HL-60 (cell line): Measurements from ENCODE around the gene PIEZO1.

Experiments
- DNase-seq, 2 experiments: peaks; one replicate each; pipeline ENCODE4 v3.0.0-alpha.2; 2010 to 2020; ENCODE audit warnings: low read depth in 1 of 2, low spot score in 1 of 2
- H3K27ac ChIP-seq: fragments of 250-450 bp; sonication (Bioruptor Pico); replicated peaks from 2 replicates; pipeline ENCODE4 v1.5.1; 2020; ENCODE audit warnings: mild to moderate bottlenecking, moderate library complexity
- H3K27me3 ChIP-seq: fragments of 250-450 bp; sonication (Bioruptor Pico); 2 replicates; pipeline ENCODE4 v1.5.1; 2021; ENCODE audit warnings: mild to moderate bottlenecking, moderate library complexity; ENCODE audit not compliant: insufficient read depth, poor library complexity, severe bottlenecking
- H3K4me3 ChIP-seq: replicated peaks from 2 replicates; pipeline ENCODE4 v1.5.1; 2011; ENCODE audit warnings: mild to moderate bottlenecking, control low read depth, low read length; ENCODE audit not compliant: insufficient read depth
- GABPA ChIP-seq: IDR thresholded peaks from 2 replicates; pipeline ENCODE4 v1.6.1; 2012; ENCODE audit warnings: low read depth
- POLR2AphosphoS5 ChIP-seq: IDR thresholded peaks from 2 replicates; pipeline ENCODE4 v1.6.1; 2012; ENCODE audit warnings: low read depth
- SPI1 ChIP-seq: IDR thresholded peaks from 2 replicates; pipeline ENCODE4 v1.6.1; 2012; ENCODE audit warnings: low read depth, mild to moderate bottlenecking, borderline replicate concordance
- TF ChIP-seq, protein P1 (sequence below): IDR thresholded peaks from 2 replicates; pipeline ENCODE4 v1.6.1; 2012; ENCODE audit warnings: low read depth; ENCODE audit not compliant: insufficient replicate concordance
- TF ChIP-seq, protein P2 (sequence below): IDR thresholded peaks from one replicate; pipeline ENCODE4 v1.5.1; 2011; ENCODE audit warnings: low read length, control low read depth, inconsistent platforms; ENCODE audit not compliant: insufficient read depth

The PIEZO1 gene

DNA sequence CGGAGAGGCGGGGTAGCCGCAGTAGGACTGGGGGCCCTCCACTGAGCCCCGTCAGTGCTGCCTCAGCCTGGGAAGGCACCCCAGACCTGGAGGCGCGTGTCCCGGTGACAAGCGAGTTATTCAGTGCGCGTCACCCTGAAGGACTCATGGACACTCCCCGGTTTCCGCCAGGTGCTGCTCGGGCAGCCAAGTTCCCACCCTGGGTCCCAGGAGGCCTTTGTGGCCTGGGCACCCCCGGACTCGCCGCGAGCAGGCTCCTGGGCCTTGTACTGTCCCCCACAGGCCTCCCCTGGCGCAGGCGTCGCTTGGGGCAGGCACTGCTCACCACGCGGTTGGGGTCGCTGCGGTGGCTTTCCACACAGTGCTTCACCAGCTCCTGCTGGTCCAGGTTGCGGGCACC lies 86.4 kb downstream of the PIEZO1 start:
- Histone ChIP-seq H3K4me3 (no peak overlapping the region), H3K27ac (no peak overlapping the region), H3K27me3 (no peaks in the 10 kb centered on the region)
- DNase-seq: no peak
- TF ChIP-seq SPI1 (no peak), GABPA (no peak), POLR2AphosphoS5 (no peak)
- TF ChIP-seq, protein P1, sequence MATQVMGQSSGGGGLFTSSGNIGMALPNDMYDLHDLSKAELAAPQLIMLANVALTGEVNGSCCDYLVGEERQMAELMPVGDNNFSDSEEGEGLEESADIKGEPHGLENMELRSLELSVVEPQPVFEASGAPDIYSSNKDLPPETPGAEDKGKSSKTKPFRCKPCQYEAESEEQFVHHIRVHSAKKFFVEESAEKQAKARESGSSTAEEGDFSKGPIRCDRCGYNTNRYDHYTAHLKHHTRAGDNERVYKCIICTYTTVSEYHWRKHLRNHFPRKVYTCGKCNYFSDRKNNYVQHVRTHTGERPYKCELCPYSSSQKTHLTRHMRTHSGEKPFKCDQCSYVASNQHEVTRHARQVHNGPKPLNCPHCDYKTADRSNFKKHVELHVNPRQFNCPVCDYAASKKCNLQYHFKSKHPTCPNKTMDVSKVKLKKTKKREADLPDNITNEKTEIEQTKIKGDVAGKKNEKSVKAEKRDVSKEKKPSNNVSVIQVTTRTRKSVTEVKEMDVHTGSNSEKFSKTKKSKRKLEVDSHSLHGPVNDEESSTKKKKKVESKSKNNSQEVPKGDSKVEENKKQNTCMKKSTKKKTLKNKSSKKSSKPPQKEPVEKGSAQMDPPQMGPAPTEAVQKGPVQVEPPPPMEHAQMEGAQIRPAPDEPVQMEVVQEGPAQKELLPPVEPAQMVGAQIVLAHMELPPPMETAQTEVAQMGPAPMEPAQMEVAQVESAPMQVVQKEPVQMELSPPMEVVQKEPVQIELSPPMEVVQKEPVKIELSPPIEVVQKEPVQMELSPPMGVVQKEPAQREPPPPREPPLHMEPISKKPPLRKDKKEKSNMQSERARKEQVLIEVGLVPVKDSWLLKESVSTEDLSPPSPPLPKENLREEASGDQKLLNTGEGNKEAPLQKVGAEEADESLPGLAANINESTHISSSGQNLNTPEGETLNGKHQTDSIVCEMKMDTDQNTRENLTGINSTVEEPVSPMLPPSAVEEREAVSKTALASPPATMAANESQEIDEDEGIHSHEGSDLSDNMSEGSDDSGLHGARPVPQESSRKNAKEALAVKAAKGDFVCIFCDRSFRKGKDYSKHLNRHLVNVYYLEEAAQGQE: no peak
- TF ChIP-seq, protein P2, sequence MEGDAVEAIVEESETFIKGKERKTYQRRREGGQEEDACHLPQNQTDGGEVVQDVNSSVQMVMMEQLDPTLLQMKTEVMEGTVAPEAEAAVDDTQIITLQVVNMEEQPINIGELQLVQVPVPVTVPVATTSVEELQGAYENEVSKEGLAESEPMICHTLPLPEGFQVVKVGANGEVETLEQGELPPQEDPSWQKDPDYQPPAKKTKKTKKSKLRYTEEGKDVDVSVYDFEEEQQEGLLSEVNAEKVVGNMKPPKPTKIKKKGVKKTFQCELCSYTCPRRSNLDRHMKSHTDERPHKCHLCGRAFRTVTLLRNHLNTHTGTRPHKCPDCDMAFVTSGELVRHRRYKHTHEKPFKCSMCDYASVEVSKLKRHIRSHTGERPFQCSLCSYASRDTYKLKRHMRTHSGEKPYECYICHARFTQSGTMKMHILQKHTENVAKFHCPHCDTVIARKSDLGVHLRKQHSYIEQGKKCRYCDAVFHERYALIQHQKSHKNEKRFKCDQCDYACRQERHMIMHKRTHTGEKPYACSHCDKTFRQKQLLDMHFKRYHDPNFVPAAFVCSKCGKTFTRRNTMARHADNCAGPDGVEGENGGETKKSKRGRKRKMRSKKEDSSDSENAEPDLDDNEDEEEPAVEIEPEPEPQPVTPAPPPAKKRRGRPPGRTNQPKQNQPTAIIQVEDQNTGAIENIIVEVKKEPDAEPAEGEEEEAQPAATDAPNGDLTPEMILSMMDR: no peak

DNA sequence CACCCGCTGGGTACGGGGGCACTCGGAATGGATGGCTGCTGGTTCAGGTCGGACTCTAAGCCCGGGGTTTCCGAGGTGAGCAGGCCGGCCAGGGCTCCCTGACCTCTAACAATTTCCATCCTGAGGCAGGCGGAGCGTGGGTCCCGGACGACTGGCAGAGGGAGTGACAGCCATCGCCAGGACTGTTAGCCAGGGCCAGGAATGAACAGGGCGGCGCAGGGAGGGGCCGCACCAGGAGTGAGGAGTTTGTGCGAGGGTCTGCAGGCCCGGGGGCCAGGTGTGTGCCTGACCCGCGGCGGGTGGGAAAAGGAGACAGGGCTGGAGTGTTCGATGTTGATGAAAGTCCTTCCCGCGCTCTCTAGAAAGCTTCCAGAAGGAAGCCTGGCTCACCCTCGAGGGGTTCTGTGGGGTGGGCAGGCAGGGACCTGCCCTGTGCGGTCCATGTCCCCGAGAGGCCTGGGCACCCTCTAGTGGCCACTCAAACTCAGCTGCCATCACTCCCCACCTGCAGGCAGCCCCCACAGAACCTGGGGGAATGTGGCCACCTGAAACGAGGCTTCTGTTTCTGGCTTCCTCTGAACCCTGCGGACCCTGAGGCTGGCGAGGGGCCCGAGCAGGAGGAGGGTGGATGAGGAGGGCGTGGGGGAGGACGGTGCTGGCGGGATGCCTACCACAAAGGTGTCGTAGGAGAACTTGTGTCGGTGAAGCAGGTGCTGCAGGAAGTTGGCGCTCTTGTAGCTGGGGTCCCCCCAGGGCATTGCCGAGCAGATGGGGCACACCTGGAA lies 87.0 kb downstream of the PIEZO1 start:
- H3K27ac ChIP-seq: no peak overlapping the region
- no peak for TF ChIP-seq POLR2AphosphoS5
- no peak for TF ChIP-seq SPI1
- TF ChIP-seq, protein P2: no peak
- no peak for TF ChIP-seq GABPA
- TF ChIP-seq, protein P1: no peak
- H3K27me3 ChIP-seq: no peaks in the 10 kb centered on the region
- no peak for DNase-seq
- no peak overlapping the region for H3K4me3 ChIP-seq

DNA sequence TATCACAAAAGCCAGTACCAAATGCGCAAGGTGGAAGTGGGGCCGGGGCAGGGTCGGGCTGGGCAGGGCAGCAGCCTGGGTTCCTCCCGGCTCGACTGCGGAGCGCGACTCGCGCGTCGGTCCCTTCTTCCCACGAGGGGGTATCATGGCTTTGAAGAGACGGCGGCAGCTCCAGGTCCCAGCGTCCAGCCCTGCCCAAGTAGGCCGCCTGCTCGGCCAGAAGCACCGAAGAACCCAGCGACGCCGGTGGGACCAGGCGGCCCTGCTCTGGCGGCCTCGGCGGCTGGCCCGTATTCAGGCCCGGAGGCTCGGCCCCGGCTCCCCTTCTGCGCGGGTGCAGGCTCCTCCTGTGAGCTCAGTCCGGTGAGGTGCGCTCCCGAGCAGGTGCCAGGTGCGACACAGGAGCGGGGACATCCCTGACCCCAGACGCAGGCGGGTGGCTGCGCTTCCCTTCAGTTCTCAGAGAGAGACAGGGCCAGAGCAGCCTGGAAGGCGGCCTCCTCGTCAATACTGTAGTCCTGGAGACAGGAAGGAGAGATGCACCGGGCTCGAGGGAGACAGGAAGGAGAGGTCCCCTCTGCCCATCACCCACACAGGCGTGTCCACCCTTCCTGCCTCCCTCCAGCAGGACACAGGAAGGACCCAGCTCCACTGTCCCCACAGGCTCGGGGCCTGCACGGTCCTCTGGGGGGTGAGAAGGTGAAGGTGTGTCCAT lies 87.7 kb downstream of the PIEZO1 start:
- TF ChIP-seq POLR2AphosphoS5 (no peak), GABPA (no peak), SPI1 (no peak)
- DNase-seq: no peak
- H3K27ac ChIP-seq: no peak overlapping the region

DNA sequence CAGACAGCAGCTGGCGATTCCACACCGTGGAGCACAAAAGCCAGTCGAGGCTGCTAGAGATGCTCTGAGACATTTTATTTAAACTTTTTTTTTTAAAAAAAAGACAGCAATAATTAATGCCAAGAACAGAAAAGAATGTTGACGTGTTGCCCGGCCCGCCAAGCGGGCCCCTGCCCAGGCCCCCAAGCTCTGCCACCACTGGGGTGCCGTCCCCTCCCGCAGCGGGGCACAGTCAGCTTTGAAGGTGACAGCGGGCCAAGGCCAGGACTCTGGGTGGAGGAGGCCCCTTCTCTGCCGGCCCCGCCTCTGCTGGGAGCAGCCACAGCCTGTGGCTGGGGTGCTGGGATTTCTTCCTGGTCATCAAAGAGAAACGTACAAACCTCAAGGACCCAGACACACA lies 88.6 kb downstream of the PIEZO1 start:
- DNase-seq: no peak
- Histone ChIP-seq H3K27ac (no peak overlapping the region), H3K4me3 (no peak overlapping the region), H3K27me3 (no peaks in the 10 kb centered on the region)
- TF ChIP-seq, protein P1: no peak
- TF ChIP-seq, protein P2: no peak
- TF ChIP-seq POLR2AphosphoS5 (no peak), GABPA (no peak), SPI1 (no peak)

More for the DNA sequence above, 87.7 kb downstream of the PIEZO1 start:
- Histone ChIP-seq H3K4me3 (no peak overlapping the region), H3K27me3 (no peaks in the 10 kb centered on the region)
